ENCODE results near the gene FRZB.

- TF ChIP-seq CTCF (IDR thresholded peaks at IDR 0.05 in 8 of 11, conservative IDR thresholded peaks at IDR 0.05 in 3 of 11) (no peak), POLR2A (IDR thresholded peaks at IDR 0.05) (no peak), POLR2AphosphoS5 (IDR thresholded peaks at IDR 0.05) (no peak)
Measured at GRCh38 chr2:182912518-182912915, 46.1 kb upstream of the FRZB start.

All from spleen (tissue), 7 donors.